NCI-H1694 treated with DMSO at 0.1 percent for 48 hours (cell line): ENCODE measurements around the gene ARHGEF17.

Experiments used
- DNase-seq: peaks from one replicate; lab custom pipeline; 2025; lab: John Stamatoyannopoulos, UW

The ARHGEF17 gene

GRCh38 chr11:73358071-73358470 lies 50.0 kb downstream of the ARHGEF17 start:
- no peak for DNase-seq

DNA sequence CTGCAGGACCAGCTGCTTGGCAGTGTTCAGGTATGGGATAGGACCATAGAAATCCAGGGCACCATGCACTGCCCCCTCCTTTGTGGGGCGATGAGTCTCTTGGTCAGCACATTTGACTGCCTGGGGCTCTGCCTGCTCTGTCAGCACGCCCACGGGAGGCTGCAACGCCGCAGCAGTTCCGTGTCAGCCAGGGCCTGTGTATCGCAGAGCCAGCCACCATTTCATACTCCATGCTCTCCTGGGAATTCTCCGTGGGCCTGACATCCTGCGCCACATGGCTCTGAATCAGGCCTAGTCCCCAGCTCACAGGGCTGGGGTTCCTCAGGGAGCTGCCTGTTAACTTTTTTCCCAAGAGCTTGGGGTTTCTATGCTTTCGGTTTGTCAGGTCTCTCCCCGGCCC lies 51.3 kb downstream of the ARHGEF17 start:
- DNase-seq, result no peak

DNA sequence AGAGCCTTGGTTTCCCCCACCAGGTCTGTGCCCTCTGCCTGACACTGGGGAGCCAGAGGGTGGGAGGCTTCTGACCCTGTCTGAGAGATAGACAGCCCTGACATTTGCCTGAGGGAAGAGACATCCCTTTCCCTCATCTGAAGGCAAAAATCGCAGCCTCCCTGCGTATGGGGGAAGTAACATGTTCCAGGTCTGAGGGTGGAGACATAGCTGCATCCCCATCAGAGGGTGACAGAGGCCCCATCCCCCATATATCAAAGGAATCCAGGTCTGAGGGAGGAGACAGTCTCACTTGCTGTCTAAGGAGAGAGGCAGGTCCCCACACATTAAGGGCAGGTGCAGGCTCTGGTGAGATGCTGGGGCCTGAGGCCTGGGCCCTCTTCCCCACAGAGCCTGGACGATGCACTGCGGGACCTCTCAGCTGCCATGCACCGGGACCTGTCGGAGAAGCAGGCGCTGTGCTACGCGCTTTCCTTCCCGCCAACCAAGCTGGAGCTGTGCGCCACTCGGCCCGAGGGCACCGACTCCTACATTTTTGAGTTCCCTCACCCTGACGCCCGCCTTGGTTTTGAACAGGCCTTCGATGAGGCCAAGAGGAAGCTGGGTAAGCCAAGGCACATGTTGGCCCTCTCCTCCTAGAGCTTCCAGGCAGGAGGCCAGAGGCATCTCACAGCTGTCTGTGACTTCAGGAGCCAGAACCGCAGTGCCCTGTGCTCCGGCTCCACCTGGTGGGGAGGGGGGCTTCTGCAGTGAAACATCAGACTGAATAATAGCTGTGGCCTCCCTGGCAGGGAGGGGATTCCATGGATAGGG lies 52.1 kb downstream of the ARHGEF17 start:
- DNase-seq, result peak; percentile 18

GRCh38 chr11:73360743-73361369 lies 52.8 kb downstream of the ARHGEF17 start:
- DNase-seq, result no peak

DNA sequence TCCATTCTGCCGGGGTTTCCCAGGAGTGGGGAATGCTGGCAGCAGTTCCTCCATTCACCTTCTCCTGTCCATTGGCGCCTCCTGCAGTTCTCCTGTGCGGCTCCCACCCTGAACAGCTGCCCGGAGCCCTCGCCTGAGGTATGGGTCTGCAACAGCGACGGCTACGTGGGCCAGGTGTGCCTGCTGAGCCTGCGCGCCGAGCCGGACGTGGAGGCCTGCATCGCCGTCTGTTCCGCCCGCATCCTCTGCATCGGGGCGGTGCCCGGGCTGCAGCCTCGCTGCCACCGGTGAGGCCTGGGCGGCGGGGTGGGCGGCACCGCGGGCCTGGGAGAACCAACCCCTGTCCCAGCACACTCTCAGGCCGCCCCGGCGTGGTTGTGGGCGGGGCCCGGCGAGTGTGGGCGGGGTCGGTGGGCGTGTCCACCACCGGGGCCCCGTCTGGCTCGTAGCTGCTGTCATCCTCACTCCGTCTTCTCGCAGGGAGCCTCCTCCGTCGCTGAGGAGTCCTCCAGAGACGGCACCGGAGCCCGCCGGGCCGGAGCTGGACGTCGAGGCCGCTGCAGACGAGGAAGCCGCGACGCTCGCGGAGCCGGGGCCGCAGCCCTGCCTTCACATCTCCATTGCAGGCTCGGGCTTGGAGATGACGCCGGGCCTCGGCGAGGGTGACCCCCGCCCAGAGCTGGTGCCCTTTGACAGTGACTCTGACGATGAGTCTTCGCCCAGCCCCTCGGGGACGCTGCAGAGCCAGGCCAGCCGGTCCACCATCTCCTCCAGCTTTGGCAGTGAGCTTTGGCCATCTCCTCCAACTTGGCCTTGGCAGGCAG lies 54.1 kb downstream of the ARHGEF17 start:
- no peak for DNase-seq

- DNase-seq, result no peak
These were observed 55.1 kb downstream of the ARHGEF17 start for GRCh38 chr11:73363147-73363546.

- no peak for DNase-seq
These were observed 57.5 kb downstream of the ARHGEF17 start for GRCh38 chr11:73365352-73366264.

GRCh38 chr11:73366265-73366610 lies 58.2 kb downstream of the ARHGEF17 start:
- DNase-seq, result no peak

- DNase-seq, result no peak
These were observed 58.9 kb downstream of the ARHGEF17 start for GRCh38 chr11:73366953-73367352.

DNA sequence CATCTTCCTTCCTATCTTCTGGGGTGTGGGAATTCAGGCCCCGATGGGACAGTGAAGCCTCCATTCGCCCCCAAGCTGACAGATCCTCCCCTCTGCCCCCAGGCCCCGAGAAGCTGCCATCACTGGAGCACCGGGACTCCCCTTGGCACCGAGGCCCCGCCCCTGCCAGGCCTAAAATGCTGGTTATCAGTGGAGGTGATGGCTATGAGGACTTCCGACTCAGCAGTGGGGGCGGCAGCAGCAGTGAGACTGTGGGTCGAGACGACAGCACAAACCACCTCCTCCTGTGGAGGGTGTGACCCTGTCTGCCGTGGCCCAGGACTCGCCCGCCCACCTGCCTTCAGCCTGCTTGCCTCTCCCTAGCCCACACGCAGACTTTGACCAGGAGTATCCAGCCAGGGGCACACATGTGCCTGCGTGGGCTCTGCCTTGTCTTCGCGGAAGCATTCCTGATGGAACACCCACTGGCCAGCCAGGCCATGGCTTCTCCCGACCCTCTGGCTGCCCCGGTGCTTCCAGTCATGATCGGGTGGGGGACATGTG lies 59.5 kb downstream of the ARHGEF17 start:
- DNase-seq, result no peak

- no peak for DNase-seq
These were observed 64.4 kb downstream of the ARHGEF17 start for GRCh38 chr11:73372375-73372993.

- DNase-seq, result no peak
These were observed 66.1 kb downstream of the ARHGEF17 start for GRCh38 chr11:73374151-73374550.

- DNase-seq, result no peak
These were observed 67.7 kb downstream of the ARHGEF17 start for GRCh38 chr11:73375830-73376159.

GRCh38 chr11:73376160-73376802 lies 68.2 kb downstream of the ARHGEF17 start, which contains the start of gene RELT:
Gene RELT (plus strand): TSS chr11:73376399. CDS start chr11:73389137, 12,738 bp downstream.
- DNase-seq, result peak; percentile 56

GRCh38 chr11:73376803-73377629 lies 68.9 kb downstream of the ARHGEF17 start:
- DNase-seq, result no peak

- no peak for DNase-seq
These were observed 71.3 kb downstream of the ARHGEF17 start for GRCh38 chr11:73379189-73379880.

- no peak for DNase-seq
These were observed 72.3 kb downstream of the ARHGEF17 start for GRCh38 chr11:73380331-73380730.

- DNase-seq, result no peak
These were observed 72.9 kb downstream of the ARHGEF17 start for GRCh38 chr11:73380897-73381410.

DNA sequence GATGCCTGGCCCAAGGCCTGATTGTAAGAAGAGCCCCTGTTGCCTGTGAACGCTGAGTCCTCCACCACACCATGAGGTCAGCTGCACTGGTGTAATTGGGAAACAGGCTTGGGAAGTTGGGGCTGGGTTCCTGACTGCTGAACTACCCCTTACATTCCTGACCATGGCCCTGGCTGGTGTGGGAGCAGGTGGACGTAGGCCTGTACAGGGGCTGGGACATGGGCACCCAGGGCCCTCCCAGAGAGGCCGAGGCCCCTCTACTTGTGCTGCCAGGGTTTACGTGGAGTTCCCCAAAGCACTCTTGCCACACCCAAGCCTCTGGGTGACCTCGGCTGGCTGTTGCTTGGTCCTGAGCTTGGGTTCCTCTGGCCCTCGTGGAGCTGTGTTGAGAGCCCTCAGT lies 73.5 kb downstream of the ARHGEF17 start:
- no peak for DNase-seq
